Large intestine (tissue), 3 donors: Measurements from ENCODE around the gene MARCHF3. TPM values are rescaled to one million over a fixed set of nuclear protein-coding genes. Genes with fewer than 3 reads are reported as not detected.
"Not testable (repeated sequence)": the region's sequence is repeated elsewhere in the genome, so short reads cannot be mapped to it uniquely, and the experiment has no call there.

Experiments used
- DNase-seq, 2 donors: peaks; one replicate each; pipeline versions ENCODE4 v3.0.0 to v3.0.0-alpha.2; 2013
- H3K27ac ChIP-seq: one replicate; pipeline ENCODE4 v1.5.1; 2013; ENCODE audit warnings: low read length
- H3K27me3 ChIP-seq: 2 replicates; pipeline ENCODE4 v1.6.1; 2013; ENCODE audit warnings: low read length; ENCODE audit not compliant: control insufficient read depth, insufficient read depth
- H3K36me3 ChIP-seq: 2 replicates; pipeline ENCODE4 v1.6.1; 2013; ENCODE audit warnings: low read length; ENCODE audit not compliant: control insufficient read depth, insufficient read depth
- H3K4me1 ChIP-seq: one replicate; pipeline ENCODE4 v1.6.1; 2013; ENCODE audit warnings: low read length; ENCODE audit not compliant: control insufficient read depth, insufficient read depth
- H3K4me3 ChIP-seq: one replicate; pipeline ENCODE4 v1.5.1; 2013; ENCODE audit warnings: low read length
- H3K9me3 ChIP-seq: one replicate; pipeline ENCODE4 v1.6.1; 2013; ENCODE audit warnings: mild to moderate bottlenecking, low read depth, low read length, moderate library complexity; ENCODE audit not compliant: control insufficient read depth
- WGBS: methylation state at CpG from one replicate; pipeline ENCODE4 v1.1.5; 2013; ENCODE audit warnings: low lambda C conversion rate; ENCODE audit not compliant: insufficient coverage; 5-methylcytosine and 5-hydroxymethylcytosine counted together
- polyA plus RNA-seq: library from polyadenylated mRNA; unstranded; fragments of 120-200 nt; gene quantifications from one replicate; pipeline ENCODE4 v1.2.1, GENCODE V29; 2013

MARCHF3 gene
- polyA plus RNA-seq, 1 donor, result 6.5 TPM

DNA sequence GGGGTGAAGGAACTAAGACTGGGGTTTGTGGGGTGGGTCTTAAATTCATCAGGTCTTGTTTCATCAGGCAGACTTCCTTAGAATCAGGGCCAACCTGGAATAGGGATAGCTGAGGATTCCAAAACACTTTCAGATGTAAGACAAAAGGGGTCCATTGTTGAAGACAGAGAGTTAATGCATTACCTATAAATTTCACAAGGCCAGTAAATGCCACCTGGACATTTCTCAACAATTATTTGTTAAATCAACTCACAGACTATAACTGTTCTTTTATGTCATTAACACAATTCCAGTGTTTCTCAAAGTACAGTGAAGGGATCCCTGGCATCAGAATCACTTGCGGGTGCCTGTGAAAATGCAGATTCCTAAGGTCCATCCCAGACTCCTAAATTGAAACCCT, 2.8 kb downstream of the MARCHF3 start:
- H3K9me3 ChIP-seq, result no peaks in the 10 kb centered on the region
- WGBS, result no CpG with 5 or more reads among the region's 1 CpG
- peaks cover 23% of the 10 kb centered on the region for H3K27me3 ChIP-seq
- DNase-seq, result no peak
- H3K36me3 ChIP-seq, result no peaks in the 10 kb centered on the region
- H3K27ac ChIP-seq, result no peak overlapping the region
- peaks cover 20% of the 10 kb centered on the region for H3K4me1 ChIP-seq
- no peak overlapping the region for H3K4me3 ChIP-seq

DNA sequence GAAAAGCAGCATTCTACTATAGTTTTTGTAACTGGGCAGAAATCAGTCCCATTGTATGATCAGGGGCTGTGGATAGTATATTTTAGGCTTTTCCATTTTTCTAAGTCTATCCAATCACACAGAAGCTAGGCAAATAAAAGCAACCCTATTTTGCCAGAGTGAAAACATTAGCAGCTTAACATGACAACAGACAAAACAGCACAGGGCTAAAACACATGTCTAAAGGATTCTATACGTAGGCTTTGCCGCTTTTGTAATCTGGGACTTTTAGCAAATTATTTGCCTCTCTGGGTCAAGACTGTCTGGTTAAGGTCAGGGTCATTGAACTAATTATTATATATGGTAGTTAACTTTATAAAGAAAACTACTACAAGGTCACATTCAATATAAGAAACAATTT, 4.2 kb downstream of the MARCHF3 start:
- no CpG with 5 or more reads among the region's 2 CpGs for WGBS
- Histone ChIP-seq H3K27me3 (peaks cover 12% of the 10 kb centered on the region), H3K9me3 (no peaks in the 10 kb centered on the region), H3K4me1 (peaks cover 13% of the 10 kb centered on the region), H3K27ac (no peak overlapping the region), H3K36me3 (no peaks in the 10 kb centered on the region), H3K4me3 (no peak overlapping the region)
- DNase-seq, result no peak

DNA sequence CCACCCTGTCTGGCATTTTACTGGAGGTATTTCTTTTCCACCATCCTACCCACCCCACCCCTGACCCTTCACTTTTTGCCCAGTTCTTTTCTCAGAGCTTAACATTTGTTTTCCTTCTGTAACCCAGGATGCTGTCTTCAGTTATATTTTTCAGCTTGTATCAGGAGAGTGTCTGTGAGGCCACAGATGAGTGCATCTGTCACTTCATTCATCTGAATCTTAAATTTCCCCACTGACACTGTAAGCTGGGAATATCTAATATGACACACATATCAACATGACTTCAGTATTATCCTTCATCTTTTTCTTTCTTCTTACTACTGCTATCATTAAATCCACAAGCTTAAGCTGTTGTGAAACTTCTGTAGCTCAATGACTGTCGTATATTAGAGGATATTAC, 4.9 kb downstream of the MARCHF3 start:
- Histone ChIP-seq H3K36me3 (no peaks in the 10 kb centered on the region), H3K4me3 (no peak overlapping the region), H3K9me3 (no peaks in the 10 kb centered on the region), H3K27ac (no peak overlapping the region), H3K4me1 (peaks cover 10% of the 10 kb centered on the region), H3K27me3 (peaks cover 9% of the 10 kb centered on the region)
- DNase-seq, result no peak
- 100% methylated on average over 1 of the region's 1 CpG for WGBS

DNA sequence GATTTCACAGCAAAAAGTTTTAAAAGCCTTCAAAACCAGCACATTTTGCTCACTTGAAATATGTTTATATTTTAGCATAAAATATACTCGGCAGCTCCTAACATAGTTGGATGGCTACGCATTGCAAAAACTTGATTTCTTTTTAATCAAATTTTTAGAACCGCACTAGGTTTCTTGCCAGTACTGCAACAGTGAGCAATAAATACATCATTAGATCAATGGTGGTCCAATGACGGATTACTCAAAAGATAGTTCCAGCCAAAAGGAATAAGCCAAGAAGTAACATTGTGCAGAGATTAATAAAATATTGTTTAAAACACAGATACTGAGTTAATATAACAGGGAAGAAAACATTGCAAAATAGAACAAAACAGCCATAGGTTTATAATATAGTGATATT, 5.5 kb downstream of the MARCHF3 start:
- peaks cover 8% of the 10 kb centered on the region for H3K27me3 ChIP-seq
- no peaks in the 10 kb centered on the region for H3K36me3 ChIP-seq
- H3K4me3 ChIP-seq, result no peak overlapping the region
- WGBS, result no CpG with 5 or more reads among the region's 4 CpGs
- no peaks in the 10 kb centered on the region for H3K9me3 ChIP-seq
- peaks cover 10% of the 10 kb centered on the region for H3K4me1 ChIP-seq
- DNase-seq, result no peak
- H3K27ac ChIP-seq, result no peak overlapping the region

DNA sequence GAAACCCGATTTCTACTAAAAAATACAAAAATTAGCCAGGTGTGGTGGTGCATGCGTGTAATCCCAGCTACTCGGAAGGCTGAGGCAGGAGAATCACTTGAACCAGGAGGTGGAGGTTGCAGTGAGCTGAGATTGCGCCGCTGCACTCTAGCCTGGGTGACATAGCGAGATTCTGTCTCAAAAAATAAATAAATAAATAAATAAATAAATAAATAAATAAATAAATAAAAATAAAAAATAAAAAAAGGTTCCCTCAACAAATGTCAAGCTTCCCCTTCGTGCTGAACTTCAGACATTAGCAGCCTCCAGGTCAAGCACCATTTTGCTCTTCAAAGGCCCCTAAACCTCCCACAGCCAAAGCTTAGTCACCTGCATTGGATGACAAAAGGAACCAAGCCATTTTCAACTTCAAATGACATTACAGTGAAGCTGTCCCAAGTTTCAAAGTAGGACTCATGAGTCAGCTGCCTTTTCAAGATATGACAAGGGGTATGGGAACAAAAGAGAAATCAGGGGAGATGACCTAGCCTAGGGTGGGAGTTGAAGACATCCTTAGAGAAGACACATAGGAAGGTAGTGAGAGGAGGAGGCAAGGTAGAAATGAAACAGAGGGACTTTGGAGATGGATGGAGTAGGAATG, 6.7 kb downstream of the MARCHF3 start:
- WGBS, result 100% methylated on average over 2 of the region's 7 CpGs
- DNase-seq, H3K4me1 ChIP-seq, H3K9me3 ChIP-seq, H3K27me3 ChIP-seq, H3K27ac ChIP-seq, H3K4me3 ChIP-seq, H3K36me3 ChIP-seq: not testable (repeated sequence)

DNA sequence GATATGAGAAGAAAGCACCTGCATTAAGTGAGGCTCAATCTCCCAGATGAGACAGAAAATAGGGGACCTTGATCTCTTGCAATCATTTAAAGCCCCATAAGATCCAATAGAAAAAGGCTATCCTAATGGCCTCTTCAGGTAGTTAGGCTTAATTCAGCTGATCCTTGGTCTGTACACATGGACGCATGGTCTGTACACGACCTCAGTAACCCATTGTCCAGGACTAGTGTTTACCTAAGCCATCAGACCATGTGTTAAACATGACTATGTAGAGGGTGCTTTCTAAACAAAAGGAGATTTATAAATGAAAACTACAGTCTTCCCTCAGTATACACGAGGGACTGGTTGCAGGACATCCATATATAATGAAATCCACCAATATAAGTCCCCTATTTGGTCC, 7.5 kb downstream of the MARCHF3 start:
- Histone ChIP-seq H3K4me3 (no peak overlapping the region), H3K27me3 (no peaks in the 10 kb centered on the region), H3K9me3 (no peaks in the 10 kb centered on the region), H3K4me1 (no peaks in the 10 kb centered on the region), H3K36me3 (no peaks in the 10 kb centered on the region), H3K27ac (no peak overlapping the region)
- no CpG with 5 or more reads among the region's 3 CpGs for WGBS
- no peak for DNase-seq

DNA sequence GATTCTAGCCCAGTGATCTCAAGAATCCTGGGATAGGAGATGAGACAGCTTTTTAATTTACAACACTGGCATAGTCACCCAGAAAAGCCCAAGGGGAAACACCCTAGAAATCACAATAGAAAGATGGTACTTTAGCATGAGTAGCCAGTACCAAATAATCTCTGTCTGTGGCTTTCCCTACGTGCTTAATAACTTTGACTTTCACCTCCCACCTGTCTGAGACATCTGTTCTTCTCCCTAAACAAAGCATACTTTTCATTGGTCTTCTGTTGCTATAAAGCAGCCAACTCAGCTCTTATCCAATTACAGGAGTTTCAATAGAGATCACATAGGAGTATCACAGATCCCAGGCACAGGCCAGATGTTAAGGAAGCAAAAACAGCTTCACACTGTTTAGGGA, 10.4 kb downstream of the MARCHF3 start:
- no peaks in the 10 kb centered on the region for H3K4me1 ChIP-seq
- H3K27me3 ChIP-seq, result no peaks in the 10 kb centered on the region
- no peaks in the 10 kb centered on the region for H3K36me3 ChIP-seq
- no peak overlapping the region for H3K27ac ChIP-seq
- no peak for DNase-seq
- H3K4me3 ChIP-seq, result no peak overlapping the region
- no CpG with 5 or more reads among the region's 1 CpG for WGBS
- H3K9me3 ChIP-seq, result no peaks in the 10 kb centered on the region

DNA sequence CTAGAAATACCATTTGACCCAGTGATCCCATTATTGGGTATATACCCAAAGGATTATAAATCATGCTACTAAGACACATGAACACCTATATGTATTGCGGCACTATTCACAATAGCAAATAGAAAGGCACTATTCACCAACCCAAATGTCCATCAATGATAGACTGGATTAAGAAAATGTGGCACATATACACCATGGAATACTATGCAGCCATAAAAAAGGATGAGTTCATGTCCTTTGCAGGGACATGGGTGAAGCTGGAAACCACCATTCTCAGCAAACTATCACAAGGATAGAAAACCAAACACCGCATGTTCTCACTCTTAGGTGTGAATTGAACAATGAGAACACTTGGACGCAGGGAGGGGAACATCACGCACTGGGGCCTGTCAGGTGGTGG, 13.6 kb downstream of the MARCHF3 start:
- not testable (repeated sequence) for H3K4me3 ChIP-seq, H3K27me3 ChIP-seq, H3K4me1 ChIP-seq, DNase-seq, H3K27ac ChIP-seq, H3K36me3 ChIP-seq, H3K9me3 ChIP-seq
- no CpG with 5 or more reads among the region's 4 CpGs for WGBS

DNA sequence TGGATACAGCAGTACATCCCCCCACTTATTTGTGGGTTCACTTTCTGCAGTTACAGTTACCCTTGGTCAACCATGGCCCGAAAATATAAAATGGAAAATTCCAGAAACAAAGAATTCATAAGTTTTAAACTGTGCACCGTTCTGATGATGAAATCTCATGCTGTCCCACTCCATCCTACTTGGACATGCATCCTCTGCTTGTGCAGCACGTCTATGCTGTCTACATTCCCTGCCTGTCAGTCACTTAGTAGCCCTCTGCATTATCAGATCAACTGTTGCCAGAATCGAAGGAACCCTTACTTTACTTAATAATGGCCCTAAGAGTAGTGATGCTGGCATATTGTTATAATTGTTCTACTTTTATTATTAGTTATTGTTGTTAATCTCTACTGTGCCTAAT, 14.6 kb downstream of the MARCHF3 start:
- Histone ChIP-seq H3K36me3 (no peaks in the 10 kb centered on the region), H3K27me3 (no peaks in the 10 kb centered on the region), H3K4me1 (no peaks in the 10 kb centered on the region), H3K4me3 (no peak overlapping the region), H3K9me3 (no peaks in the 10 kb centered on the region), H3K27ac (no peak overlapping the region)
- 100% methylated on average over 1 of the region's 4 CpGs for WGBS
- DNase-seq, result no peak

DNA sequence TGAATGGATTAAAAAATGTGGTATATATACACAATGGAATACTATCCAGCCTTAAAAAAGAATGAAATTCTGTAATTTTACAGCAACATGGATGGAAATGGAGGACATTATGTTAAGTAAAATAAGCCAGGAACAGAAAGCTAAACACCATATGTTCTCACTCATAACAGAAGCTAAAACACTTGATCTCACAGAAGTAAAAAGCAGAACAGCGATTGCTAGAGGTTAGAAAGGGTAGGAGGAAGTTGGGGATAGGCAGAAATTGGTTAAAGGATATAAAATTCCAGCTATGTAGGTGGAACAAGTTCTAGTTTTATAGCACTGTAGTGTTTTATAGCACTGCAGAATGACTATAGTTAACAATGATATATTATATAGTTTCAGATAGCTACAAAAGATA, 15.8 kb downstream of the MARCHF3 start:
- Histone ChIP-seq H3K9me3 (no peaks in the 10 kb centered on the region), H3K36me3 (no peaks in the 10 kb centered on the region), H3K4me3 (no peak overlapping the region), H3K4me1 (no peaks in the 10 kb centered on the region), H3K27me3 (no peaks in the 10 kb centered on the region), H3K27ac (no peak overlapping the region)
- WGBS, result no CpG with 5 or more reads among the region's 1 CpG
- DNase-seq, result no peak

DNA sequence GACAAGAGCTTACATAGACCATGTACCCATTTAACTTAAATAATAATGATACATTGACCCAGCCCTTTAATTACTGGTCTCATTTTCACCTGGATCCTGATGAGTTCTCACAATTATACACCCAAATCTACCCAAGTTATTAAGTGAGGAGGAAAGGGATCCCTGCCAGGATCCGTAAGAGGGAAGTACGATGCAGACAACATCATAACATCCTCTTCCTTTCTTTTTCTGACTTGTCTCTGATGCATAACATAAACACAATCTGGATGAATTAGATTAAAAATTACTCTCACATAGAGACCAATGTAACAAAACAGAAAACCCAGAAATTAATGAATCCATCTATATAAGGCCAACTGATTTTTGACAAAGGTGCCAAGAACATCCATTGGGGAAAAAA, 17.0 kb downstream of the MARCHF3 start:
- WGBS, result no CpG with 5 or more reads among the region's 2 CpGs
- Histone ChIP-seq H3K4me3 (no peak overlapping the region), H3K4me1 (no peaks in the 10 kb centered on the region), H3K36me3 (no peaks in the 10 kb centered on the region), H3K9me3 (no peaks in the 10 kb centered on the region), H3K27ac (no peak overlapping the region), H3K27me3 (no peaks in the 10 kb centered on the region)
- DNase-seq, result no peak
